ENCODE data around the gene PTPRN2. TPM values are rescaled to one million over a fixed set of nuclear protein-coding genes. Genes with fewer than 3 reads are reported as not detected.

Gene PTPRN2
- total and polyA plus RNA-seq, 9 of the 15 experiments (the other 6 are each of a cell fraction or from before 2014, with no cell fraction given) = not detected

DNA sequence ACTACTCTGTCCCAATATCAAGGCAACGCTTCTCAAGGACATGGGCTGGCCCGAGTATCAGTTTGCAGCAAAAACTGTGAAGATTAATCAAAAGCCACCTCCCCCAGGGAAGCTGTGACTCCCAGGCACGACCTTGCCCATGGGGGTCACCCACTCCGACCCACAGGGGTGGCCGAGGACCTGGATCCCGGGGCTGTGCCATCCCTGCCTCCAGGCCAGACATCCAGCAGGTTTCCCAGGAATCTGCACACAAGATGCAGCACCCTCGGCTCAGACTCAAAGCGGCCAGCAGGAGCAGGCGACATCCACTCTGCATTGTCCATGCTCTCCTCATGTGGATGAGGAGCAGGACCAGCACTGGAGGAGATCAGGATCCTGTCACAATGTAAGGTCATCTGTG lies 39.8 kb downstream of the PTPRN2 start:
- H3K9me1 ChIP-seq (ENCODE audit: control insufficient read depth, insufficient read depth, low read length) = no peaks in the 10 kb centered on the region
- POLR2A ChIA-PET = no interaction called here
- H3K4me2 ChIP-seq (ENCODE audit: insufficient read depth, low read length) = no peak overlapping the region
- 3% methylated on average over 9 of the region's 9 CpGs for WGBS (ENCODE audit: insufficient coverage, low coverage, missing lambda C conversion rate)
- no peaks in the 10 kb centered on the region for H3K79me2 ChIP-seq (ENCODE audit: control insufficient read depth, insufficient read depth, low read length)
- peaks cover 0 to 34% of the 10 kb centered on the region in 2 experiments; a peak in 3 of 5 replicates for H3K4me1 ChIP-seq (replicated peaks in 1 of 2; ENCODE audit: control insufficient read depth in 2 of 2, insufficient read depth in 2 of 2, low read length in 2 of 2)
- CTCF ChIA-PET (ENCODE audit: low intra/inter-chr PET ratio) = no interaction called here
- in situ Hi-C loops (cut with MboI) (no loop called here), intact Hi-C loops (cut with micrococcal nuclease) (no loop called here)
- DNase-seq (ENCODE audit: extremely low read depth in 1 of 4, low spot score in 3 of 4) = no peak
- no peaks in the 10 kb centered on the region for H3K9me3 ChIP-seq (replicated peaks; ENCODE audit: control insufficient read depth, insufficient read depth, low read depth, low read length)
- no peak for ATAC-seq
- no peaks in the 10 kb centered on the region for H3K36me3 ChIP-seq (ENCODE audit: control insufficient read depth, insufficient read depth, low read length)
- no peak for FAIRE-seq
- no peak overlapping the region for H3K4me3 ChIP-seq
- H3K9ac ChIP-seq (ENCODE audit: insufficient read depth in 1 of 2, low read depth in 2 of 2, low read length in 2 of 2) = no peak overlapping the region
- no TSS peak for BruUV-seq (replicated peaks)
- peaks cover 2% of the 10 kb centered on the region for H4K20me1 ChIP-seq (replicated peaks; ENCODE audit: control insufficient read depth, insufficient read depth, low read length)
- TF ChIP-seq ZNF778 (CRISPR knock-in tag; IDR thresholded peaks at IDR 0.05) = no peak
- no peak for TF ChIP-seq TAF9B (IDR thresholded peaks at IDR 0.05; ENCODE audit: partially characterized antibody)
- no peak for TF ChIP-seq MEIS2 (IDR thresholded peaks at IDR 0.05; ENCODE audit: partially characterized antibody)
- no peak for TF ChIP-seq ZNF695 (CRISPR knock-in tag; IDR thresholded peaks at IDR 0.05)
- no peak for TF ChIP-seq MAZ (CRISPR knock-in tag; conservative IDR thresholded peaks at IDR 0.05 in 1 of 2, IDR thresholded peaks at IDR 0.05 in 1 of 2)
- no peak for TF ChIP-seq CBX5 (IDR thresholded peaks at IDR 0.05; ENCODE audit: borderline replicate concordance, low read depth)
- TF ChIP-seq FIP1L1 (IDR thresholded peaks at IDR 0.05; ENCODE audit: low read depth, low read length, poor library complexity, severe bottlenecking) = no peak
- no peak for TF ChIP-seq MTF1 (CRISPR knock-in tag; IDR thresholded peaks at IDR 0.05; ENCODE audit: borderline replicate concordance)
- TF ChIP-seq SMARCA4 (IDR thresholded peaks at IDR 0.05) = no peak
- no peak for TF ChIP-seq KAT2B (IDR thresholded peaks at IDR 0.05; ENCODE audit: low read depth, low read length)
- TF ChIP-seq TCFL5 (CRISPR knock-in tag; conservative IDR thresholded peaks at IDR 0.05) = no peak
- TF ChIP-seq, protein P1, sequence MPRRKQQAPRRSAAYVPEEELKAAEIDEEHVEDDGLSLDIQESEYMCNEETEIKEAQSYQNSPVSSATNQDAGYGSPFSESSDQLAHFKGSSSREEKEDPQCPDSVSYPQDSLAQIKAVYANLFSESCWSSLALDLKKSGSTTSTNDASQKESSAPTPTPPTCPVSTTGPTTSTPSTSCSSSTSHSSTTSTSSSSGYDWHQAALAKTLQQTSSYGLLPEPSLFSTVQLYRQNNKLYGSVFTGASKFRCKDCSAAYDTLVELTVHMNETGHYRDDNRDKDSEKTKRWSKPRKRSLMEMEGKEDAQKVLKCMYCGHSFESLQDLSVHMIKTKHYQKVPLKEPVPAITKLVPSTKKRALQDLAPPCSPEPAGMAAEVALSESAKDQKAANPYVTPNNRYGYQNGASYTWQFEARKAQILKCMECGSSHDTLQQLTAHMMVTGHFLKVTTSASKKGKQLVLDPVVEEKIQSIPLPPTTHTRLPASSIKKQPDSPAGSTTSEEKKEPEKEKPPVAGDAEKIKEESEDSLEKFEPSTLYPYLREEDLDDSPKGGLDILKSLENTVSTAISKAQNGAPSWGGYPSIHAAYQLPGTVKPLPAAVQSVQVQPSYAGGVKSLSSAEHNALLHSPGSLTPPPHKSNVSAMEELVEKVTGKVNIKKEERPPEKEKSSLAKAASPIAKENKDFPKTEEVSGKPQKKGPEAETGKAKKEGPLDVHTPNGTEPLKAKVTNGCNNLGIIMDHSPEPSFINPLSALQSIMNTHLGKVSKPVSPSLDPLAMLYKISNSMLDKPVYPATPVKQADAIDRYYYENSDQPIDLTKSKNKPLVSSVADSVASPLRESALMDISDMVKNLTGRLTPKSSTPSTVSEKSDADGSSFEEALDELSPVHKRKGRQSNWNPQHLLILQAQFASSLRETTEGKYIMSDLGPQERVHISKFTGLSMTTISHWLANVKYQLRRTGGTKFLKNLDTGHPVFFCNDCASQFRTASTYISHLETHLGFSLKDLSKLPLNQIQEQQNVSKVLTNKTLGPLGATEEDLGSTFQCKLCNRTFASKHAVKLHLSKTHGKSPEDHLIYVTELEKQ (CRISPR knock-in tag; IDR thresholded peaks at IDR 0.05) = no peak
- no peak for TF ChIP-seq FOXP1 (CRISPR knock-in tag; IDR thresholded peaks at IDR 0.05)
- no peak for TF ChIP-seq SMARCC2 (IDR thresholded peaks at IDR 0.05; ENCODE audit: low read depth)
- no peak for TF ChIP-seq DDX20 (tag; IDR thresholded peaks at IDR 0.05; ENCODE audit: low read depth)
- no peak for TF ChIP-seq GTF2E2 (tag; IDR thresholded peaks at IDR 0.05)
- H2AFZ ChIP-seq (ENCODE audit: low read depth, low read length) = no peak overlapping the region
- H3K27me3 ChIP-seq (ENCODE audit: control insufficient read depth in 2 of 2, insufficient read depth in 2 of 2, low read length in 2 of 2) = peaks cover 64 to 88% of the 10 kb centered on the region in 2 experiments
- H3K27ac ChIP-seq (ENCODE audit: extremely low read depth, low read depth, low read length) = no peak overlapping the region
